KOPT-K1 (cell line): ENCODE measurements around the gene AHNAK2.
"Not testable (repeated sequence)": the region's sequence is repeated elsewhere in the genome, so short reads cannot be mapped to it uniquely, and the experiment has no call there.

Experiments used
- H3K27ac ChIP-seq: fragments of 200-600 bp; sonication (generic); 2 replicates; pipeline ENCODE4 v1.5.1; 2016; ENCODE audit warnings: antibody characterized with exemption, mild to moderate bottlenecking, low read depth, low read length; ENCODE audit not compliant: poor library complexity, severe bottlenecking
- H3K36me3 ChIP-seq: fragments of 200-600 bp; sonication (generic); 2 replicates; pipeline ENCODE4 v1.5.1; 2017; ENCODE audit warnings: antibody characterized with exemption, mild to moderate bottlenecking, low read length, moderate library complexity; ENCODE audit not compliant: insufficient read depth
- H3K9me3 ChIP-seq: fragments of 200-600 bp; sonication (generic); 2 replicates; pipeline ENCODE4 v1.5.1; 2017; ENCODE audit warnings: antibody characterized with exemption, low read length, mild to moderate bottlenecking; ENCODE audit not compliant: insufficient read depth, poor library complexity, severe bottlenecking

AHNAK2 gene

DNA sequence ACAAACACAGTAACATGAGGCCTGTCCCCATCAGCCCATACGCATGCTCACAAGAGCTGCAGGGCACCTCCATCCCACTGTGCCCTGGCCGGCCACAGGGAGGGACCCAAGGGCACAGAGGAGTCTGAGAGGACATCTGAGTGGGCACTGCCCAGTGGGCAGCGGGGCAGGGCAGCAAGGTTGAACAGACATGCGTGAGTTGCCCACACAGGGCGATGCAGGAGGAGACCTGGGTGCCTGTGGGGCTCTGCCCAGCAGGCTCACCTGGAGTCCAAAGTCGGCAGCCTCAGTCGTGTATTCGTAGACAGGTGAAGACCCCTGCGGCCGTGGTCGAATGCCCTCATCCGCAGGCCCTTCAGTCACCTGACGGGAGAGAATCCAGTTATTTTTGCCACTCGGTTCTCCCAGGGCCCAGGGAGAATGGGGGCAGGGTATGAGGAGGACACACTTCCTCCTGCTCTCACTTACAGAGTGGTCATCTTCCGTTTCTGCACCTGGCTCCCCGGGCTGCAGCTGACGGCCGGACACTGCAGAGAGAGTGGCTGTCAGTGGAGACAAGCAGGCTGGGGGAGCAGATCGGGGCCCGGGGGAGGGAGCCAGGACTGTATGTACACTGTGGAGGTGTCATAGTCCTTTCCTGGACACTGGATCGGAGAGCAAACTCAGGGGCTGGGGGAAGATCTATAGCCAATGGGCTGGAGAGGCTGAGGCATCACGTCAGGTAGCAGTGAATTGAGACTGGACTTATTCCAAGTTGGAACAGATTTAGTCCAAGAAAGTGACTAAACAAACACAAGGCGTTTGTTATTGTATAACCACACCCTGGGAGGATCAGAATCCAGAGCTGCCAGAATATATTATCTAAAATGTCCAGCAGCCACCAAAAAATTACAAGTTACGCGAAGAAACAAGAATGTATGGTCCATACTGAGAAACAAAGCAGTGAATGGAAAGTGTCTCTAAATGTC lies 20.7 kb downstream of the AHNAK2 start:
- H3K27ac ChIP-seq: no peak overlapping the region

DNA sequence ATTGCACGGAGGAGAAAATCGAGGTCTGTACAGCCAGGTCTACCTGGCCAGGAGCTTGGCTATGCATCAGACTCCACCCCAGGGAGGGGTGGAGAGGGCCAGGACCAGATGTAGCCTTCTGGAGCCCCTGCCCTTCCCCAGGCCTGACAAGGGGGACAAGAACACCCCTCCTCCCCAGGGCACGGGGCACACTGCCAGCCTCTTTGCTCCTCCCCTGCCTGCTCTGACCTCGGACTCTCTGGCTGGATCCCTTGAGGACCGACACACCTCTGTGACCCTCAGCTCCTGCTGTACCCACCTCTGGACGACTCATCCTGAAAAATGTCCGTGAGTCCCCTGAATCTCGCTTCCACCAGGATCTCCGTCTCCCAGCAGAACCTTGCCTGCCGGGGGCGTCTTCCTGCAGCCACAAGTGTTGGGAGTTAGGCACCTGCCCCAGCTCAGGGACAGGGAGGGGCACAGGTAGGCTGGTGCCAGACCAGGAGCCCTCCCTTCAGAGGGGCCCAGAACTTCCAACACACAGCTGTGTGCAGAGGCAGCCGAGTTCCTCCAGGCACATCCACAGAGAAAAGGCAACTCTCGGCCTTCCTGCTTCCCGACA lies 21.8 kb downstream of the AHNAK2 start:
- Histone ChIP-seq H3K36me3 (no peaks in the 10 kb centered on the region), H3K27ac (no peak overlapping the region), H3K9me3 (no peaks in the 10 kb centered on the region)

More for the DNA sequence above, 20.7 kb downstream of the AHNAK2 start:
- Histone ChIP-seq H3K9me3 (no peaks in the 10 kb centered on the region), H3K36me3 (no peaks in the 10 kb centered on the region)

DNA sequence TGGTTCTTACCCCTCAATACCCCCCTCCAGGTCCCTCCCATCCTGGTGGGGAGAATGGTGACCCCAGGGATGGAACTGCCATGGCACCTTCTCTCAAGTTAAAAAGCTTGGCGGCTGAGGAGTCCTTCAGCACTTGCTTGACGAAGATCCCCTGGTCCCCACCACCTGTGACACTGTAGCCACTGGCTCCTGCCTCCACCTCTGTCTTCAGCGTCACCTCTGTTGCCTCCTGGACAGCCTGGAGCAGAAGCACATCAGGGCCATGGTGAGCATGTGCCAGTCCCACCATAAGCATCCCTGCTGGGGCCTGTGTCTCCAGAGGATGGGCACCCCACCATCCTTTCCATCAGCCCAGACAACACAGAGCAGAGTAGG lies 22.8 kb downstream of the AHNAK2 start:
- Histone ChIP-seq H3K9me3 (no peaks in the 10 kb centered on the region), H3K36me3 (no peaks in the 10 kb centered on the region), H3K27ac (no peak overlapping the region)

DNA sequence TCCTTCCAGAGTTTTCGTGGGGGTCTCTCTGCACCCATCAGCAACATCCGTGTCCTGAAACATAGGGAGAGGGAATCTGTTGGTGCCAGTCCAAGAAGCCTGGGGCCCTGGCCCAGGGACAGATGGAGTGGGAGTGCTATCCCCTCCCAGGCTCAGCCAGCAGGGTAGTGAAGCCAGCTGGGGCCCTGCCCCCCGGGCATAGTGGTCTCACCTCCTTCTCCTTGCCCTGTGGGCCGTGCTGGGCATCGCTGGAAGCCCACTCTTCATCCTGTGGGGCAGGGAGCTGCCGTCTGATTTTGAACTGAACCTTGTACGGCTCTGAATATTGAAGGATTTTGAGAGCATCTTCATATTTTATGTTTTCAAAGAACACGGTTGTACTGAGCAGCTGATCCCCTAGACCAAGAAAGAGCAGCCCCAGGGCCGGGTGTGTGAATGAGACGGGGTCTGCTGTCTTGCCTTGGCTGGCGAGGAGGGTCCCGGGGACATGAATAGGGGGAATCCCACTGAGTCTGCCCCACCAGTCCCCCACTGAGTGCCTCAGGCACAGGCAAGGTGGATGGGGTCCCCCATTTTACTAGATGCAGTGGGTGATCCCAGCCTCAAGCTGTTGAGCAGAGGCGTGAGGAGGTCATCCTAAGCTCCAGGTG lies 23.3 kb downstream of the AHNAK2 start:
- Histone ChIP-seq H3K9me3 (no peaks in the 10 kb centered on the region), H3K36me3 (no peaks in the 10 kb centered on the region), H3K27ac (no peak overlapping the region)

DNA sequence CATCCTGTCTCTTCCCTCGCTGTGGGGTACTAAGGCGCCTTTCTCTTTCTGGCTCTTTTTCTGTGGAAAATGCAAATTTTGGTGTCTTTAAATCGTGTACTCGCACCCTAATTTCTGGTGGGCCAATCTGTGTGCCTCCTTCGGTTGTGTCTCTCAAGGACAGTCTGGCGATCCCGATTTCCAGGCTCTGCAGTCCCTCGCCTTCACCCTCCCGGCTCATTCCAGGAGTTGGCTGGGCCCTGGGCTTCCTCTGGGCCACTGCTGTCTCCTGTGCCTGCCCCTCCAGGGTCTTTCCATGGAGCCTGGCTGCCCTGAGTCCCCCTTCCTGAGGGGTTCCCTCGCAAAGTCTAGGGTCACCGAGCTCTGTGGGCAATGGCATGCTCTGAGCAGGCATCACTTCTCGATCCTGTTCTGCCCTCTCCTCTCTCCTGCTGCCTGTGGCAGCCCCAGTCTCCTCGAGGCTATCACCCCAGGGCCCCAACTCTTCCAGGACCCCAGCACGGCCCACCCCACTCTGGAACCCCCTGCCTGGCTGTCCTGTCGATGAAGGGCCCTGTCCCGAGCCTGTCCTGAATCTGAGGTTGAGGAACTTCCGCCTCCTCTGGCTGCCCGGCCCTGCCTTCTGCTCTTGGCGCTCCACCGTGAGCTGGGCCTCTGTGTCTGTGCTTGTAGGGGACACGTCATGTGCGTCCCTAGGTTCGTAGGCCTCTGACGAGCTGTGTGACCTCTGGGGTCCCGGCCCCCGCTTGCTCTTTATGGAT lies 24.1 kb downstream of the AHNAK2 start:
- no peaks in the 10 kb centered on the region for H3K36me3 ChIP-seq
- H3K27ac ChIP-seq: no peak overlapping the region
- H3K9me3 ChIP-seq: no peaks in the 10 kb centered on the region

DNA sequence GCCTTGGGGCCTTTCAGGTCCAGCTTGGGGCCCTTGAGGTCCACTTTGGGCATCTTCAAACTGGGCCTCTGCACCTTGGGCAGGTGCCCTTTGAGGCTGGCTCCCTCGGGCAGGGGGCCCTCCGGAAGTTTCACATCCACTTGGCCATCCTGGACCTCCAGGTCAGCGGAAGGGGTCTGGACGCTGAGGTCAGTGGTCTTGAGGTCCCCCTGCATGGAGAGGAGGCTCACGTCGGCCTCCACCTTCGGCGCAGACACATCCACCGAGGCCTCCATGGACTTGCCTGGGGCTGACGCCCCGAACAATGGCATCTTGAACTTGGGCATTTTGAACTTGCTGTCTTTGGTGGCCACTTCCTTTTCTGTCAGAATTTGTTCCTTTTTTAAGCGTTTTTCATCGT lies 25.1 kb downstream of the AHNAK2 start:
- H3K36me3 ChIP-seq: no peaks in the 10 kb centered on the region
- H3K9me3 ChIP-seq: no peaks in the 10 kb centered on the region
- no peak overlapping the region for H3K27ac ChIP-seq

DNA sequence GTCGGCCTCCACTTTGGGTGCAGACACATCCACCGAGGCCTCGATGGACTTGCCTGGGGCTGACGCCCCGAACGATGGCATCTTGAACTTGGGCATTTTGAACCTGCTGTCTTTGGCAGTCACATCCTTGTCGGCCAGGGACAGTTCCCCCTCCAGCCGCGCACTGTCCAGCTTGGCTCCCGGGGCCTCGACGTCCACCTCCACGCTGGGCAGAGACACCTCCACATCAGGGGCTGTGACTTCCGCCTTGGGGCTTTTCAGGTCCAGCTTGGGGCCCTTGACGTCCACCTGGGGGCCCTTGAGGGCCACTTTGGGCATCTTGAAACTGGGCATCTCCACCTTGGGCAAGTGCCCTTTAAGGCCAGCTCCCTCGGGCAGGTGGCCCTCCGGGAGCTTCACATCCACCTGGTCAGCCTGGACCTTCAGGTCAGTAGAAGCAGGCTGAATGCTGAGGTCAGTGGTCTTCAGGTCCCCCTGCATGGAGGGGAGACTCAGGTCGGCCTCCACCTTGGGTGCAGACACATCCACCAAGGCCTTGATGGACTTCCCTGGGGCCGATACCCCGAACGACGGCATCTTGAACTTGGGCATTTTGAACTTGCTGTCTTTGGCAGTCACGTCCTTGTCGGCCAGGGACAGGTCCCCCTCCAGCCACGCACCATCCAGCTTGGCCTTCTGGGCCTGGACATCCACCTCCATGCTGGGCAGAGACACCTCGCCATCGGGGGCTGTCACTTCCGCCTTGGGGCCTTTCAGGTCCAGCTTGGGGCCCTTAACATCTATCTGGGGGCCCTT lies 26.1 kb downstream of the AHNAK2 start:
- H3K27ac ChIP-seq, H3K9me3 ChIP-seq, H3K36me3 ChIP-seq: not testable (repeated sequence)

DNA sequence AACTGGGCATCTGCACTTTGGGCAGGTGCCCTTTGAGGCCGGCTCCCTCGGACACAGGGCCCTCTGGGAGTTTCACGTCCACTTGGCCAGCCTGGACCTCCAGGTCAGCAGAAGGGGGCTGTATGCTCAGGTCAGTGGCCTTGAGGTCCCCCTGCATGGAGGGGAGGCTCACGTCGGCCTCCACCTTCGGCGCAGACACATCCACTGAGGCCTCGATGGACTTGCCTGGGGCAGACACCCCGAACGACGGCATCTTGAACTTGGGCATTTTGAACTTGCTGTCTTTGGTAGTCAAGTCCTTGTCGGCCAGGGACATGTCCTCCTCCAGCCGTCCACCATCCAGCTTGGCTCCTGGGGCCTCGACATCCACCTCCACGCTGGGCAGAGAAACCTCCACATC lies 27.5 kb downstream of the AHNAK2 start:
- not testable (repeated sequence) for H3K36me3 ChIP-seq, H3K27ac ChIP-seq, H3K9me3 ChIP-seq

DNA sequence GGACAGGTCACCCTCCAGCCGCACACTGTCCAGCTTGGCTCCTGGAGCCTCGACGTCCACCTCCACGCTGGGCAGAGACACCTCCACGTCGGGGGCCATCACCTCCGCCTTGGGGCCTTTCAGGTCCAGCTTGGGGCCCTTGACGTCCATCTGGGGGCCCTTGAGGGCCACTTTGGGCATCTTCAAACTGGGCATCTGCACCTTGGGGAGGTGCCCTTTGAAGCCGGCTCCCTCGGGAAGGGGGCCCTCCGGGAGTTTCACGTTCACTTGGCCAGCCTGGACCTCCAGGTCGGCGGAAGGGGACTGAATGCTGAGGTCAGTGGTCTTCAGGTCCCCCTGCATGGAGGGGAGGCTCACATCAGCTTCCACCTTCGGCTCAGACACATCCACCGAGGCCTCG lies 28.2 kb downstream of the AHNAK2 start:
- no peaks in the 10 kb centered on the region for H3K9me3 ChIP-seq
- H3K36me3 ChIP-seq: no peaks in the 10 kb centered on the region
- H3K27ac ChIP-seq: no peak overlapping the region

DNA sequence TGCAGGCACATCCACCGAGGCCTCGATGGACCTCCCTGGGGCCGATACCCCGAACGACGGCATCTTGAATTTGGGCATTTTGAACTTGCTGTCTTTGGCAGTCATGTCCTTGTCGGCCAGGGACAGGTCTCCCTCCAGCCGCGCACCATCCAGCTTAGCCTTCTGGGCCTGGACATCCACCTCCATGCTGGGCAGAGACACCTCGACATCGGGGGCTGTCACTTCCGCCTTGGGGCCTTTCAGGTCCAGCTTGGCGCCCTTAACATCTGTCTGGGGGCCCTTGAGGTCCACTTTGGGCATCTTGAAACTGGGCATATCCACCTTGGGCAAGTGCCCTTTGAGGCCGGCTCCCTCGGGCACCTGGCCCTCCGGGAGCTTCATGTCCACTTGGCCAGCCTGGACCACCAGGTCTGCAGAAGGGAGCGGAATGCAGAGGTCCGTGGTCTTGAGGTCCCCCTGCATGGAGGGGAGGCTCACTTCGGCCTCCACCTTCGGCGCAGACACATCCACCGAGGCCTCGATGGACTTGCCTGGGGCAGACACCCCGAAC lies 28.7 kb downstream of the AHNAK2 start:
- H3K36me3 ChIP-seq, H3K27ac ChIP-seq, H3K9me3 ChIP-seq: not testable (repeated sequence)

DNA sequence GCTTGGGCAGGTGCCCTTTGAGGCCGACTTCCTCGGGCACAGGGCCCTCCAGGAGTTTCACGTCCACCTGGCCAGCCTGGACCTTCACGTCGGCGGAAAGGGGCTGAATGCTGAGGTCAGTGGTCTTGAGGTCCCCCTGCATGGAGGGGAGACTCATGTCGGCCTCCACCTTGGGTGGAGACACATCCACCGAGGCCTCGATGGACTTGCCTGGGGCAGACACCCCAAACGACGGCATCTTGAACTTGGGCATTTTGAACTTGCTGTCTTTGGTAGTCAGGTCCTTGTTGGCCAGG lies 29.5 kb downstream of the AHNAK2 start:
- H3K9me3 ChIP-seq: no peaks in the 10 kb centered on the region
- no peaks in the 10 kb centered on the region for H3K36me3 ChIP-seq
- H3K27ac ChIP-seq: no peak overlapping the region

DNA sequence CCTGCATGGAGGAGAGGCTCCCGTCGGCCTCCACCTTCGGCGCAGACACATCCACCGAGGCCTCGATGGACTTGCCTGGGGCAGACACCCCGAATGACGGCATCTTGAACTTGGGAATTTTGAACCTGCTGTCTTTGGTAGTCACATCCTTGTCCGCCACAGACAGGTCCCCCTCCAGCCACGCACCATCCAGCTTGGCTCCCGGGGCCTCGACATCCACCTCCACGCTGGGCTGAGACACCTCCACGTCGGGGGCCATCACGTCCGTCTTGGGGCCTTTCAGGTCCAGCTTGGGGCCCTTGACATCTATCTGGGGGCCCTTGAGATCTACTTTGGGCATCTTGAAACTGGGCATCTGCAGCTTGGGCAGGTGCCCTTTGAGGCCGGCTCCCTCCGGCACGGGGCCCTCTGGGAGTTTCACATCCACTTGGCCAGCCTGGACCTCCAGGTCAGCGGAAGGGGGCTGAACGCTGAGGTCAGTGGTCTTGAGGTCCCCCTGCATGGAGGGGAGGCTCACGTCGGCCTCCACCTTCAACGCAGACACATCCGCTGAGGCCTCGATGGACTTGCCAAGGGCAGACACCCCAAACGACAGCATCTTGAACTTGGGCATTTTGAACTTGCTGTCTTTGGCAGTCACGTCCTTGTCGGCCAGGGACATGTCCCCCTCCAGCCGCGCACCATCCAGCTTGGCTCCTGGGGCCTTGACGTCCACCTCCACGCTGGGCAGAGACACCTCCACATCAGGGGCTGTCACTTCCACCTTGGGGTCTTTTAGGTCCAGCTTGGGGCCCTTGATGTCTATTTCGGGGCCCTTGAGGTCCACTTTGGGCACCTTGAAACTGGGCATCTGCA lies 30.1 kb downstream of the AHNAK2 start:
- not testable (repeated sequence) for H3K27ac ChIP-seq, H3K9me3 ChIP-seq, H3K36me3 ChIP-seq

DNA sequence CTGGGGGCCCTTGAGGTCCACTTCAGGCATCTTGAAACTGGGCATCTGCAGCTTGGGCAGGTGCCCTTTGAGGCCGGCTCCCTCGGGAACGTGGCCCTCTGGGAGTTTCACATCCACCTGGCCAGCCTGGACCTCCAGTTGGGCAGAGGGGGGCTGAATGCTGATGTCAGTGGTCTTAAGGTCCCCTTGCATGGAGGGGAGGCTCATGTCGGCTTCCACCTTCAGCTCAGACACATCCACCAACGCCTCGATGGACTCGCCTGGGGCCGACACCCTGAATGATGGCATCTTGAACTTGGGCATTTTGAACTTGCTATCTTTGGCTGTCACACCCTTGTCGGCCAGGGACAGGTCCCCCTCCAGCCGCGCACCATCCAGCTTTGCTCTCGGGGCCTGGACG lies 31.0 kb downstream of the AHNAK2 start:
- not testable (repeated sequence) for H3K36me3 ChIP-seq, H3K9me3 ChIP-seq, H3K27ac ChIP-seq
